Mesenchymal stem cell (in vitro differentiated cells and primary cell): ENCODE results near the gene PYDC2. TPM values are rescaled to one million over a fixed set of nuclear protein-coding genes. Genes with fewer than 3 reads are reported as not detected.
A peak's percentile ranks its signal among the peaks of the same experiment; 100 is the strongest.

Source experiments
- DNase-seq: peaks from one replicate; pipeline ENCODE4 v3.0.0-alpha.2; 2013
- H2AFZ ChIP-seq: one replicate; pipeline ENCODE4 v1.6.1; 2013; ENCODE audit warnings: low read depth, mild to moderate bottlenecking, control low read depth, inconsistent platforms, low read length, moderate library complexity
- H2AK5ac ChIP-seq: 2 replicates; pipeline ENCODE4 v1.6.1; 2013; ENCODE audit warnings: low read length, moderate library complexity, mild to moderate bottlenecking, inconsistent platforms; ENCODE audit not compliant: severe bottlenecking
- H2BK120ac ChIP-seq: one replicate; pipeline ENCODE4 v1.6.1; 2013; ENCODE audit warnings: low read depth, mild to moderate bottlenecking, inconsistent platforms, low read length, moderate library complexity
- H2BK12ac ChIP-seq, 2 experiments: one replicate each; pipeline ENCODE4 v1.6.1; 2013; ENCODE audit warnings: inconsistent platforms in 2 of 2, low read length in 2 of 2, mild to moderate bottlenecking in 2 of 2, moderate library complexity in 2 of 2, control low read depth in 1 of 2
- H2BK15ac ChIP-seq: one replicate; pipeline ENCODE4 v1.6.1; 2013; ENCODE audit warnings: mild to moderate bottlenecking, low read depth, inconsistent platforms; ENCODE audit not compliant: poor library complexity, severe bottlenecking
- H2BK5ac ChIP-seq: 2 replicates; pipeline ENCODE4 v1.6.1; 2013; ENCODE audit warnings: low read depth, mild to moderate bottlenecking, low read length, control low read depth, inconsistent platforms; ENCODE audit not compliant: poor library complexity, severe bottlenecking
- H3K14ac ChIP-seq, 2 experiments: one replicate each; pipeline ENCODE4 v1.6.1; 2013; ENCODE audit warnings: inconsistent platforms in 2 of 2, low read length in 2 of 2, control low read depth in 1 of 2, mild to moderate bottlenecking in 1 of 2, moderate library complexity in 1 of 2
- H3K18ac ChIP-seq, 2 experiments: one replicate each; pipeline ENCODE4 v1.6.1; 2013; ENCODE audit warnings: inconsistent platforms in 2 of 2, low read length in 2 of 2, control low read depth in 1 of 2, low read depth in 1 of 2, mild to moderate bottlenecking in 1 of 2
- H3K23ac ChIP-seq, 2 experiments: one replicate each; pipeline ENCODE4 v1.6.1; 2013; ENCODE audit warnings: inconsistent platforms in 2 of 2, low read length in 2 of 2, mild to moderate bottlenecking in 2 of 2, moderate library complexity in 2 of 2, control low read depth in 1 of 2
- H3K27ac ChIP-seq: 2 replicates; pipeline ENCODE4 v1.5.1; 2013; ENCODE audit warnings: mild to moderate bottlenecking, moderate library complexity, low read length, control low read depth, inconsistent platforms; ENCODE audit not compliant: poor library complexity, severe bottlenecking
- H3K27me3 ChIP-seq, 2 experiments: 2 replicates each; pipeline versions ENCODE4 v1.6.1 to v1.7.0; 2013; ENCODE audit warnings: low read length in 2 of 2, mild to moderate bottlenecking in 2 of 2, moderate library complexity in 2 of 2, control low read depth in 1 of 2, inconsistent platforms in 1 of 2; ENCODE audit not compliant: control insufficient read depth in 1 of 2, insufficient read depth in 1 of 2
- H3K36me3 ChIP-seq, 2 experiments: 2 replicates each; pipeline versions ENCODE4 v1.6.1 to v1.7.0; 2013; ENCODE audit warnings: low read length in 2 of 2, control low read depth in 1 of 2, inconsistent platforms in 1 of 2, low read depth in 1 of 2, mild to moderate bottlenecking in 1 of 2; ENCODE audit not compliant: insufficient read depth in 2 of 2, control insufficient read depth in 1 of 2
- H3K4ac ChIP-seq, 2 experiments: one replicate each; pipeline ENCODE4 v1.6.1; 2013; ENCODE audit warnings: inconsistent platforms in 2 of 2, low read length in 2 of 2, mild to moderate bottlenecking in 2 of 2, moderate library complexity in 2 of 2, control low read depth in 1 of 2, low read depth in 1 of 2
- H3K4me1 ChIP-seq: 2 replicates; pipeline ENCODE4 v1.6.1; 2013; ENCODE audit warnings: low read depth, low read length, control low read depth; ENCODE audit not compliant: control insufficient read depth, insufficient read depth
- H3K4me2 ChIP-seq: 2 replicates; pipeline ENCODE4 v1.6.1; 2013; ENCODE audit warnings: low read length, mild to moderate bottlenecking, inconsistent platforms; ENCODE audit not compliant: poor library complexity, severe bottlenecking
- H3K4me3 ChIP-seq, 2 experiments: 2 replicates each; pipeline versions ENCODE4 v1.5.1 to v1.7.0; 2013; ENCODE audit warnings: low read length in 2 of 2, mild to moderate bottlenecking in 2 of 2, control low read depth in 1 of 2, low read depth in 1 of 2; ENCODE audit not compliant: insufficient read depth in 1 of 2
- H3K79me1 ChIP-seq: replicated peaks from 2 replicates; pipeline ENCODE4 v1.6.1; 2013; ENCODE audit warnings: mild to moderate bottlenecking, control low read depth, low read length, inconsistent platforms; ENCODE audit not compliant: poor library complexity, severe bottlenecking
- H3K9ac ChIP-seq: 2 replicates; pipeline ENCODE4 v1.7.0; 2013; ENCODE audit warnings: mild to moderate bottlenecking, low read length, moderate library complexity
- H3K9me3 ChIP-seq: 2 replicates; pipeline ENCODE4 v1.7.0; 2013; ENCODE audit warnings: mild to moderate bottlenecking, low read length; ENCODE audit not compliant: control insufficient read depth
- H4K8ac ChIP-seq: one replicate; pipeline ENCODE4 v1.6.1; 2013; ENCODE audit warnings: inconsistent platforms, mild to moderate bottlenecking, low read length, moderate library complexity
- H4K91ac ChIP-seq: one replicate; pipeline ENCODE4 v1.6.1; 2013; ENCODE audit warnings: mild to moderate bottlenecking, low read length, inconsistent platforms
- WGBS: methylation state at CpG from one replicate; pipeline ENCODE4 v1.1.7; 2013; ENCODE audit warnings: mixed read lengths; 5-methylcytosine and 5-hydroxymethylcytosine counted together
- polyA plus RNA-seq, 2 experiments: library from polyadenylated mRNA; stranded (reverse); fragments of 200-250 nt; gene quantifications; one replicate each; pipeline ENCODE4 v1.2.3, GENCODE V29; 2013

Gene PYDC2
- polyA plus RNA-seq (2013, experiment 1 of 2) = not detected
- not detected for polyA plus RNA-seq (2013, experiment 2 of 2)

GRCh38 chr3:191461113-191461595 is at the start of gene PYDC2:
Gene PYDC2 (plus strand): TSS chr3:191461163. CDS start chr3:191461163, 0 bp downstream.
- Histone ChIP-seq H3K4me3 (no peak within 1 kb of the TSS), H3K9me3 (no peaks in the 10 kb centered on the region), H3K27ac (no peak within 1 kb of the TSS), H4K91ac (no peak within 1 kb of the TSS), H3K79me1 (no peaks in the 10 kb centered on the region), H2AFZ (no peak within 1 kb of the TSS), H3K36me3 (no peaks in the 10 kb centered on the region), H2BK120ac (no peak within 1 kb of the TSS), H3K23ac (no peak within 1 kb of the TSS), H3K4me1 (no peaks in the 10 kb centered on the region), H2BK15ac (no peak within 1 kb of the TSS), H3K18ac (no peak within 1 kb of the TSS), H2AK5ac (no peak within 1 kb of the TSS), H3K4me2 (no peak within 1 kb of the TSS), H3K27me3 (no peaks in the 10 kb centered on the region), H2BK5ac (no peak within 1 kb of the TSS), H3K14ac (no peak within 1 kb of the TSS), H2BK12ac (no peak within 1 kb of the TSS), H3K9ac (no peak within 1 kb of the TSS), H3K4ac (no peak within 1 kb of the TSS), H4K8ac (no peak within 1 kb of the TSS)
- no peak for DNase-seq
- 81% methylated on average over 3 of the region's 3 CpGs for WGBS

GRCh38 chr3:191412759-191413158 is 48.2 kb upstream of the PYDC2 start:
- no peak overlapping the region for H4K91ac ChIP-seq
- H3K79me1 ChIP-seq = no peaks in the 10 kb centered on the region
- no peak overlapping the region for H3K14ac ChIP-seq
- DNase-seq = peak; percentile 62
- H3K18ac ChIP-seq = no peak overlapping the region
- H3K4ac ChIP-seq = no peak overlapping the region
- H3K27me3 ChIP-seq = no peaks in the 10 kb centered on the region
- WGBS = 85% methylated on average over 1 of the region's 1 CpG
- H3K4me1 ChIP-seq = peaks cover 4% of the 10 kb centered on the region
- H2BK15ac ChIP-seq = no peak overlapping the region
- no peak overlapping the region for H2BK12ac ChIP-seq
- H3K36me3 ChIP-seq = no peaks in the 10 kb centered on the region
- H3K23ac ChIP-seq = no peak overlapping the region
- no peak overlapping the region for H2BK120ac ChIP-seq
- H3K9me3 ChIP-seq = peaks cover 19% of the 10 kb centered on the region
- H3K4me2 ChIP-seq = peak overlapping the region; percentile 13
- H2BK5ac ChIP-seq = no peak overlapping the region
- peak overlapping the region; percentile 39 for H2AFZ ChIP-seq
- H3K4me3 ChIP-seq = peak overlapping the region in 1 of 2 experiments; percentile 30
- H4K8ac ChIP-seq = no peak overlapping the region
- peak overlapping the region; percentile 6 for H3K9ac ChIP-seq
- H3K27ac ChIP-seq = peak overlapping the region; percentile 39
- H2AK5ac ChIP-seq = no peak overlapping the region

GRCh38 chr3:191414286-191414685 is 46.7 kb upstream of the PYDC2 start:
- Histone ChIP-seq H3K9me3 (peaks cover 17% of the 10 kb centered on the region), H3K18ac (no peak overlapping the region), H2BK5ac (no peak overlapping the region), H3K79me1 (no peaks in the 10 kb centered on the region), H2BK15ac (no peak overlapping the region), H3K4ac (no peak overlapping the region), H2BK12ac (no peak overlapping the region), H4K8ac (no peak overlapping the region), H3K36me3 (no peaks in the 10 kb centered on the region), H2AK5ac (no peak overlapping the region), H4K91ac (no peak overlapping the region), H3K9ac (no peak overlapping the region), H3K27me3 (no peaks in the 10 kb centered on the region), H2BK120ac (no peak overlapping the region), H3K4me1 (peaks cover 4% of the 10 kb centered on the region), H3K27ac (no peak overlapping the region), H3K14ac (no peak overlapping the region), H3K4me3 (no peak overlapping the region), H2AFZ (no peak overlapping the region), H3K23ac (no peak overlapping the region), H3K4me2 (no peak overlapping the region)
- WGBS = 50% methylated on average over 2 of the region's 2 CpGs
- DNase-seq = no peak

- Histone ChIP-seq H2BK120ac (no peak overlapping the region), H2BK12ac (no peak overlapping the region), H3K4me3 (no peak overlapping the region), H3K4me1 (peaks cover 4% of the 10 kb centered on the region), H3K27me3 (no peaks in the 10 kb centered on the region), H3K9me3 (peaks cover 13% of the 10 kb centered on the region), H3K23ac (no peak overlapping the region), H3K4ac (no peak overlapping the region), H2BK5ac (no peak overlapping the region), H3K36me3 (no peaks in the 10 kb centered on the region), H3K14ac (no peak overlapping the region), H2AK5ac (no peak overlapping the region), H3K4me2 (no peak overlapping the region), H3K18ac (no peak overlapping the region), H4K91ac (no peak overlapping the region), H3K9ac (no peak overlapping the region), H3K27ac (no peak overlapping the region), H2AFZ (no peak overlapping the region), H4K8ac (no peak overlapping the region), H2BK15ac (no peak overlapping the region), H3K79me1 (no peaks in the 10 kb centered on the region)
- DNase-seq = no peak
- WGBS = 100% methylated on average over 1 of the region's 1 CpG
Observed at GRCh38 chr3:191414732-191415131, 46.2 kb upstream of the PYDC2 start.
